RWPE2 (cell line): ENCODE data around the gene POU3F2.

Source experiments
- ATAC-seq: fragments of 200-7000 bp; cut with Tn5 transposase; 3 replicates; pipeline ENCODE4 v1.9.1; 2021; ENCODE audit warnings: low read depth
- DNase-seq: peaks from one replicate; pipeline ENCODE4 v3.0.0-alpha.2; 2020; ENCODE audit warnings: low spot score
- H3K27ac ChIP-seq: fragments of 450-650 bp; 2 replicates; pipeline ENCODE4 v1.5.1; 2017; ENCODE audit warnings: mild to moderate bottlenecking; ENCODE audit not compliant: poor library complexity, severe bottlenecking
- H3K27me3 ChIP-seq: fragments of 250-450 bp; sonication (Bioruptor Pico); 2 replicates; pipeline ENCODE4 v1.5.1; 2021; ENCODE audit warnings: mild to moderate bottlenecking, moderate library complexity; ENCODE audit not compliant: insufficient read depth, poor library complexity, severe bottlenecking
- H3K36me3 ChIP-seq: fragments of 250-450 bp; sonication (Bioruptor Pico); 2 replicates; pipeline ENCODE4 v1.5.1; 2020; ENCODE audit warnings: low read depth, mild to moderate bottlenecking, moderate library complexity
- H3K4me1 ChIP-seq: fragments of 250-450 bp; sonication (Bioruptor Pico); 2 replicates; pipeline ENCODE4 v1.5.1; 2021; ENCODE audit warnings: mild to moderate bottlenecking, moderate library complexity; ENCODE audit not compliant: insufficient read depth, poor library complexity, severe bottlenecking
- H3K4me3 ChIP-seq: fragments of 250-450 bp; sonication (Bioruptor Pico); 2 replicates; pipeline ENCODE4 v1.5.1; 2021; ENCODE audit warnings: mild to moderate bottlenecking, moderate library complexity; ENCODE audit not compliant: severe bottlenecking
- H3K9me3 ChIP-seq: fragments of 250-450 bp; sonication (Bioruptor Pico); 2 replicates; pipeline ENCODE4 v1.5.1; 2021; ENCODE audit warnings: mild to moderate bottlenecking, moderate library complexity; ENCODE audit not compliant: severe bottlenecking
- TF ChIP-seq, protein P1 (sequence below): fragments of 450-650 bp; IDR thresholded peaks from one replicate; pipeline ENCODE4 v1.5.1; 2017; ENCODE audit warnings: mild to moderate bottlenecking, moderate library complexity; ENCODE audit not compliant: poor library complexity, severe bottlenecking

Gene POU3F2

DNA sequence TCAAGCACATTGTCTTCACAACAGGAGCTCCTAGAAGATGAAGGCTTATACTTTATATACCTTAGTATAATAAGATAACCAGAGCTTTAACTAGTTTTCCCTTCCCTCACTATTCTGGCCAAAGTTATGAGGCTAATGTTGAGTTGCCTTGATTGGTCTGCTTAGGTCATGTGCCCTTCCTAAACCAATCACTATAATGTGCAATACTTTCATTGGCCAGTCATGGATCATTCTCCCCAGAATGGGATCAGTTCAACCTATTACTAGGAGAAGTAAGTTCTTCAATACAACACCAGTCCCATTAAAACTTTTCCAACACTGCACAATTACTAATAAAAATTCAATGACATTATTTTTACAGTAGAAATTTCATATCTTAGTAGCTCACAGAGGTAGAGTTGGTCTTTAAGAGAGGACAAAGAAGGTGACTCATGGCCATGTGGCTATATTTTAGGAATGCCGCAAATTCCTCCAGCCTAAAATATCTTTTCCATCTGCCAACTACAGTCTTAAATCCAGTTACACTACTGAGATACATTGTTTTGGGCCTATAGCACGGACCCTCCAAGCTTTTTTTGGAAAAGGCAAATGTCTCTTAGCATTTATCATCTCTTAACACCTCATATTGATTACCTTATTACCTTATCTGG, 12.5 kb upstream of the POU3F2 start:
- peaks cover 69% of the 10 kb centered on the region for H3K27me3 ChIP-seq
- H3K9me3 ChIP-seq = no peaks in the 10 kb centered on the region
- no peak overlapping the region for H3K4me3 ChIP-seq
- TF ChIP-seq, protein P1, sequence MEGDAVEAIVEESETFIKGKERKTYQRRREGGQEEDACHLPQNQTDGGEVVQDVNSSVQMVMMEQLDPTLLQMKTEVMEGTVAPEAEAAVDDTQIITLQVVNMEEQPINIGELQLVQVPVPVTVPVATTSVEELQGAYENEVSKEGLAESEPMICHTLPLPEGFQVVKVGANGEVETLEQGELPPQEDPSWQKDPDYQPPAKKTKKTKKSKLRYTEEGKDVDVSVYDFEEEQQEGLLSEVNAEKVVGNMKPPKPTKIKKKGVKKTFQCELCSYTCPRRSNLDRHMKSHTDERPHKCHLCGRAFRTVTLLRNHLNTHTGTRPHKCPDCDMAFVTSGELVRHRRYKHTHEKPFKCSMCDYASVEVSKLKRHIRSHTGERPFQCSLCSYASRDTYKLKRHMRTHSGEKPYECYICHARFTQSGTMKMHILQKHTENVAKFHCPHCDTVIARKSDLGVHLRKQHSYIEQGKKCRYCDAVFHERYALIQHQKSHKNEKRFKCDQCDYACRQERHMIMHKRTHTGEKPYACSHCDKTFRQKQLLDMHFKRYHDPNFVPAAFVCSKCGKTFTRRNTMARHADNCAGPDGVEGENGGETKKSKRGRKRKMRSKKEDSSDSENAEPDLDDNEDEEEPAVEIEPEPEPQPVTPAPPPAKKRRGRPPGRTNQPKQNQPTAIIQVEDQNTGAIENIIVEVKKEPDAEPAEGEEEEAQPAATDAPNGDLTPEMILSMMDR = no peak
- H3K27ac ChIP-seq = no peak overlapping the region
- ATAC-seq (no peak), DNase-seq (no peak)
- H3K36me3 ChIP-seq = no peaks in the 10 kb centered on the region
- H3K4me1 ChIP-seq = no peaks in the 10 kb centered on the region

DNA sequence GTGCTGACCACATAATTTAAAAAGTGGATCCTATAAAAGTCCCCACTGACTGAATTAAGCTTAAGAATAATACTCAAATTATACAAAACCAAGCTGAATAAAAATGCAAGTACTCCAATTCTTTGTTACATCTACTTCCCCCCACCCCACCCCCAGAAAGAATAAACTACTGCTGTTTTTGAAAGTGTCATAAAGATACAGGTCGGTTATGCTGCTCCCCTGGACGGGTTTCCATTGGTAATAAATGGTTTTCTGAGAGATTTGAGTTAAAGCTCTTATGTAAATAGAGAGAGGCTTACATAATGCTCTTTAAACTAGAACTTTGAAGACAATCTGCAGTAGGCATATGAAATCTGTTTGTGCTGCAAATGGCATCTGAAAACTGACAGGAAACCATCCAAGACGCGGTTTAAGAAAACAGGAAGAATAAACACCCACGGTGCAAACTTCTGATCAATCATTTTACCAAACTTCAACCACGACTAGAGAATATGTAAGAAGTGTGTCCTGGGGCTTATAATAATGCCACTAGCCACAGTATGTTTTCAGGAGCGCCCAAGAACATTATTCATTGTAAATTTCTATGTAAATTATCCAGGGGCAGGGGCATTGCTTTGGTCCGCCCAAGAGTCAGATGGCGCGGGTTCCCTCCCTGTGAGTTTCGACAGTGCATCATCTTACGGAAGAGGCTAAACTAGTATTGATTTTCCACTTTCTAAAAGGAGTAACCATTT, 10.8 kb upstream of the POU3F2 start:
- ATAC-seq (no peak), DNase-seq (no peak)
- TF ChIP-seq, protein P1 = no peak
- H3K9me3 ChIP-seq = no peaks in the 10 kb centered on the region
- no peaks in the 10 kb centered on the region for H3K4me1 ChIP-seq
- H3K4me3 ChIP-seq = no peak overlapping the region
- no peaks in the 10 kb centered on the region for H3K36me3 ChIP-seq
- H3K27me3 ChIP-seq = peaks cover 86% of the 10 kb centered on the region
- no peak overlapping the region for H3K27ac ChIP-seq

DNA sequence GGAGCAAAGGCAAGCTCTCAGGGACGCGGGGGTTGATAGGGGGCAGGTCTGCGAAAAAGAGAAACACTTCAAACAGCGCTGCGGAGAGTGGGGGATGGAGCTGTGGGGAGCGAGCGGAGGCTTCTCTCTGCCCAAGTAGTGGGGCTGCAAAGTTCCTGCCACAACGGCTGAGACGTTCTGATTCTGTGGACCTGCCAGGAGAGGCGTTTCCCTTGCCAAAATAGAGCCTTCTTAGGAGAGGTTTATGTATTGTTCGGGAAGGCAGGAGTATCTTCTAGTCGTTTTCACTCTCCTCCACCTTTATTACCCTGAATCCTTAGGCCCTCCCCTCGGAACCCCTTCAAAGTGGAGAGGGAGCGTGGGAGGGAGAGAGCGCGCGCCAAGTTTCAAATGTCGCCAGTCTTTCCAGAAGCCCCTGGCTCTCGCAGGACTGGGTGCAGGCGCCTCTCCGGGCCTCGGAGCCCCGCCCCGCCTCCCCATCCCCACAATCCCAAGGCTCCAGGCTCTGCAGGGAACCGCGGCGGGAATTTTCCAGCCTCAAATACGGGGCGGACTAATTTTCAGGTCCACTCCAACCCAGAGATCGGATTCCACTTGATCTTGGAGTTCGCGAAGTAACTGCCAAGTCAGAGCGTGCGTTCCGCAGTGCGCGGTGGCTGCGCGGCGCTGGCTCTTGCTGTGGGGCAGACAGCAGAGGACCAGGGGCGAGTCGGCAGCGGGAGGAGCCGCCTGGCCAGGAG, 10.0 kb upstream of the POU3F2 start:
- no peaks in the 10 kb centered on the region for H3K4me1 ChIP-seq
- no peak overlapping the region for H3K4me3 ChIP-seq
- no peak for DNase-seq
- ATAC-seq = no peak
- TF ChIP-seq, protein P1 = no peak
- H3K9me3 ChIP-seq = no peaks in the 10 kb centered on the region
- no peaks in the 10 kb centered on the region for H3K36me3 ChIP-seq
- H3K27me3 ChIP-seq = peaks cover 92% of the 10 kb centered on the region
- no peak overlapping the region for H3K27ac ChIP-seq

DNA sequence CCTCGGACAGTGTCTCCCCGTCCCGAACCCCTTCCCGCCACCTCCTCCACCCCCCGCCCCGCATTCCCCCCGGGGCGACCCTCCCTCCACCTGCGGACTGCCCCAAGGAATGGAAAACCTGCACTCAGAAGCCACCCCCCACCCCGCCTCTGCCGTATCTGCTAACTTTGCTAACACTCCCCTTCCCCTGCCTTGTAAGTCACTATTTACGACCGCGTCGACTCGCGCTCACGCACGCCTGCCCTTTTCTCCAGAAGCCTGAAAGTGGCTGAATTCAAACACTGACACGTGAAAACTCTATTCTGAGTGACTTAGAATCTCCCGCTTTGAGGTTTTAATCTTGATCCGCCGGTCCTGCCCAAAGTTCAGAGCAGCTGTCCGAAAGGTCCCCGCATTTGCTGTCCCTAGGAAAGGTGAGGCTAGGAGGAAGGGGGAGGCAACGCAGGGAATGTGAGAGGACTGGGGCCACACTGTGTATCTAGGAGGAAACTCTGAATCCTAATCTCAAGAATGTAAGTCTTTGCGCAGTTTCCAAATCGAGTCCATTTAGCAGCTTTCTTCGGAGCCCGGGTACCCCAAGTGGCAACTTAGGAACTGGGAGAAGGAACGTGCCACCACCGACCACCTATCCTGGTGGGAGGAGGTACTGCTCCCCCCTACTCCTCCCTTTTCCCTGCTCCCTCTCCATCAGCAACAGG, 9.3 kb upstream of the POU3F2 start:
- DNase-seq = no peak
- H3K4me3 ChIP-seq = no peak overlapping the region
- H3K27ac ChIP-seq = no peak overlapping the region

More for the DNA sequence above, 9.3 kb upstream of the POU3F2 start:
- TF ChIP-seq, protein P1 = no peak
- ATAC-seq = no peak
- peaks cover 96% of the 10 kb centered on the region for H3K27me3 ChIP-seq
- no peaks in the 10 kb centered on the region for H3K36me3 ChIP-seq
- H3K9me3 ChIP-seq = no peaks in the 10 kb centered on the region
- H3K4me1 ChIP-seq = no peaks in the 10 kb centered on the region
